A549 (cell line): Measurements from ENCODE around the gene SERPINB4. TPM values are rescaled to one million over a fixed set of nuclear protein-coding genes. Genes with fewer than 3 reads are reported as not detected.

Source experiments
- ATAC-seq, 2 experiments: fragments of 200-7000 bp in 1 of 2; fragments of >200 bp in 1 of 2; cut with Nextera tagmentation in 1 of 2; cut with Tn5 transposase in 1 of 2; 3 replicates each; pipeline versions ENCODE4 v1.8.0 to v1.9.1; 2018 to 2020; ENCODE audit warnings: mild to moderate bottlenecking in 1 of 2, moderate library complexity in 1 of 2
- CTCF ChIA-PET: fragments of 300-600 bp; sonication (Branson Sonifier 250); formaldehyde crosslinking; extraction: SDS; loops from one replicate; lab custom pipeline; 2021; ENCODE audit warnings: antibody characterized with exemption, inconsistent platforms; lab: Yijun Ruan, JAX
- POLR2A ChIA-PET: fragments of 350-600 bp; formaldehyde crosslinking; extraction: SDS; loops from one replicate; lab custom pipeline; 2021; ENCODE audit warnings: antibody characterized with exemption, inconsistent platforms; lab: Yijun Ruan, JAX
- DNase-seq, 2 experiments: peaks; one replicate each; pipeline versions ENCODE4 v3.0.0 to v3.0.0-alpha.2; 2011 to 2016; ENCODE audit warnings: low read depth in 1 of 2, low spot score in 1 of 2
- FAIRE-seq: peaks from 2 replicates; lab custom pipeline; 2011; peaks lifted over from hg19 to GRCh38; lab: Jason Lieb, UNC
- H3K27ac ChIP-seq, 2 experiments: fragments of >200 bp; sonication (Bioruptor Twin); formaldehyde crosslinking; 3 replicates each; pipeline ENCODE4 v1.5.1; 2016 to 2017
- H3K4me1 ChIP-seq: fragments of >200 bp; sonication (Bioruptor Twin); formaldehyde crosslinking; 3 replicates; pipeline ENCODE4 v1.6.1; 2016
- H3K4me2 ChIP-seq: fragments of >200 bp; sonication (Bioruptor Twin); formaldehyde crosslinking; 3 replicates; pipeline ENCODE4 v1.6.1; 2016
- H3K4me3 ChIP-seq: fragments of >200 bp; sonication (Bioruptor Twin); formaldehyde crosslinking; 3 replicates; pipeline ENCODE4 v1.5.1; 2016
- H3K9me3 ChIP-seq: fragments of >200 bp; sonication (Bioruptor Twin); formaldehyde crosslinking; 3 replicates; pipeline ENCODE4 v1.6.1; 2016
- BHLHE40 ChIP-seq: IDR thresholded peaks from 2 replicates; pipeline ENCODE4 v1.6.1; 2012; ENCODE audit warnings: low read depth, low read length, inconsistent platforms
- CBX2 ChIP-seq: fragments of 200-600 bp; sonication (generic); IDR thresholded peaks from 2 replicates; pipeline ENCODE4 v1.6.1; 2016; ENCODE audit warnings: low read depth, mild to moderate bottlenecking, borderline replicate concordance
- CEBPB ChIP-seq, 2 experiments: fragments of >200 bp in 1 of 2; sonication (Bioruptor Twin) in 1 of 2; formaldehyde crosslinking in 1 of 2; IDR thresholded peaks; 2 replicates each; pipeline ENCODE4 v1.6.1; 2012 to 2016
- CHD2 ChIP-seq: fragments of 150-350 bp; IDR thresholded peaks from 2 replicates; pipeline ENCODE4 v1.6.1; 2014; ENCODE audit warnings: low read length; ENCODE audit not compliant: partially characterized antibody
- E2F6 ChIP-seq: IDR thresholded peaks from 2 replicates; pipeline ENCODE4 v1.6.1; 2012; ENCODE audit warnings: low read depth, borderline replicate concordance
- EP300 ChIP-seq, 2 experiments: fragments of >200 bp; sonication (Bioruptor Twin); formaldehyde crosslinking; IDR thresholded peaks; 2 replicates in 1 of 2; 3 replicates in 1 of 2; pipeline ENCODE4 v1.6.1; 2016 to 2017
- FOSL2 ChIP-seq, 2 experiments: fragments of 450-650 bp in 1 of 2; fragments of >200 bp in 1 of 2; sonication (Bioruptor Twin) in 1 of 2; formaldehyde crosslinking; IDR thresholded peaks; 2 replicates each; pipeline versions ENCODE4 v1.5.0 to v1.6.1; 2016 to 2020; ENCODE audit warnings: mild to moderate bottlenecking in 1 of 2, moderate library complexity in 1 of 2
- FOXS1 ChIP-seq: fragments of 250-450 bp; sonication (Bioruptor Pico); IDR thresholded peaks from 2 replicates; pipeline ENCODE4 v1.5.0; 2020; ENCODE audit warnings: mild to moderate bottlenecking, moderate library complexity
- HOXB5 ChIP-seq: fragments of 250-450 bp; sonication (Bioruptor Pico); IDR thresholded peaks from 2 replicates; pipeline ENCODE4 v1.5.0; 2020; ENCODE audit warnings: mild to moderate bottlenecking, moderate library complexity
- JUN ChIP-seq, 2 experiments: fragments of >200 bp; sonication (Bioruptor Twin); formaldehyde crosslinking; IDR thresholded peaks; 2 replicates in 1 of 2; 3 replicates in 1 of 2; pipeline ENCODE4 v1.6.1; 2016 to 2017
- KDM1A ChIP-seq: fragments of 200-600 bp; sonication (generic); IDR thresholded peaks from 2 replicates; pipeline ENCODE4 v1.6.1; 2016; ENCODE audit warnings: low read depth, mild to moderate bottlenecking
- KDM5A ChIP-seq: fragments of 200-600 bp; sonication (generic); IDR thresholded peaks from 2 replicates; pipeline ENCODE4 v1.6.1; 2016; ENCODE audit warnings: antibody characterized with exemption, mild to moderate bottlenecking
- MAZ ChIP-seq: fragments of 150-350 bp; IDR thresholded peaks from 2 replicates; pipeline ENCODE4 v1.6.1; 2014; ENCODE audit warnings: antibody characterized with exemption, low read depth, low read length, borderline replicate concordance
- MYC ChIP-seq: IDR thresholded peaks from 2 replicates; pipeline ENCODE4 v1.6.1; 2012; ENCODE audit warnings: mild to moderate bottlenecking, inconsistent platforms, low read length, improper control_type of control experiment, borderline replicate concordance
- NFE2L2 ChIP-seq: fragments of 150-350 bp; conservative IDR thresholded peaks from 2 replicates; pipeline ENCODE4 v1.6.1; 2014; ENCODE audit warnings: low read length
- NPAS2 ChIP-seq: fragments of 250-450 bp; sonication (Bioruptor Pico); IDR thresholded peaks from 2 replicates; pipeline ENCODE4 v1.8.0; 2022; ENCODE audit warnings: mild to moderate bottlenecking, moderate library complexity, borderline replicate concordance
- NR3C1 ChIP-seq: fragments of >200 bp; sonication (Bioruptor Twin); formaldehyde crosslinking; IDR thresholded peaks from 3 replicates; pipeline ENCODE4 v1.6.1; 2017
- POLR2A ChIP-seq: IDR thresholded peaks from 2 replicates; pipeline ENCODE4 v1.6.1; 2012; ENCODE audit warnings: mild to moderate bottlenecking, low read length
- RCOR1 ChIP-seq: fragments of 150-350 bp; IDR thresholded peaks from 2 replicates; pipeline ENCODE4 v1.6.1; 2014; ENCODE audit warnings: antibody characterized with exemption, low read length, low read depth
- REST ChIP-seq: fragments of 200-600 bp; sonication (generic); IDR thresholded peaks from 2 replicates; pipeline ENCODE4 v1.6.1; 2016; ENCODE audit warnings: antibody characterized with exemption, mild to moderate bottlenecking, moderate library complexity
- RFX5 ChIP-seq: fragments of 450-650 bp; IDR thresholded peaks from 2 replicates; pipeline ENCODE4 v1.7.1; 2014; ENCODE audit warnings: antibody characterized with exemption, mild to moderate bottlenecking, moderate library complexity
- RNF2 ChIP-seq: fragments of 200-600 bp; sonication (generic); IDR thresholded peaks from 2 replicates; pipeline ENCODE4 v1.6.1; 2016; ENCODE audit warnings: low read depth, mild to moderate bottlenecking, antibody characterized with exemption, moderate library complexity, borderline replicate concordance
- TFCP2L1 ChIP-seq: fragments of 250-450 bp; sonication (Bioruptor Pico); IDR thresholded peaks from 2 replicates; pipeline ENCODE4 v1.5.0; 2021; ENCODE audit warnings: mild to moderate bottlenecking
- ZFP36 ChIP-seq: fragments of 450-650 bp; IDR thresholded peaks from 2 replicates; pipeline ENCODE4 v1.6.1; 2014; ENCODE audit warnings: borderline replicate concordance; ENCODE audit not compliant: partially characterized antibody
- WGBS: methylation state at CpG from one replicate; pipeline ENCODE4 v1.1.6; 2017; ENCODE audit errors: missing lambda C conversion rate; 5-methylcytosine and 5-hydroxymethylcytosine counted together
- polyA plus RNA-seq, 4 experiments: library from polyadenylated mRNA; depleted of rRNA in 3 of 4; stranded (reverse); fragments of >200 nt; fragmentation: RNase III in 1 of 4; extraction: RNeasy Plus Mini Kit Qiagen cat#74134 plus additional on column Dnase treatment in 1 of 4; gene quantifications; 2 replicates in 3 of 4; 3 replicates in 1 of 4; pipeline ENCODE4 v1.2.3, GENCODE V29; 2011 to 2017

SERPINB4 gene
- polyA plus RNA-seq, 2 of the 4 experiments (the other 2 are of a cell fraction): 0.15 to 0.16 TPM

GRCh38 chr18:63637703-63638102, 6.4 kb downstream of the SERPINB4 start:
- no peaks in the 10 kb centered on the region for H3K4me1 ChIP-seq
- ATAC-seq (no peak), DNase-seq (no peak), FAIRE-seq (no peak)
- no peak overlapping the region for H3K4me3 ChIP-seq
- H3K9me3 ChIP-seq: no peaks in the 10 kb centered on the region
- H3K27ac ChIP-seq: no peak overlapping the region
- H3K4me2 ChIP-seq: no peak overlapping the region
- WGBS: 38% methylated on average over 6 of the region's 6 CpGs
- POLR2A ChIA-PET: no interaction called here
- TF ChIP-seq RCOR1: no peak
- no peak for TF ChIP-seq RFX5
- no peak for TF ChIP-seq NFE2L2
- no peak for TF ChIP-seq ZFP36
- TF ChIP-seq KDM5A: no peak
- no peak for TF ChIP-seq JUN (IDR thresholded peaks at IDR 0.05)
- no peak for TF ChIP-seq BHLHE40
- no peak for TF ChIP-seq KDM1A
- no peak for TF ChIP-seq NPAS2 (CRISPR knock-in tag)
- no peak for TF ChIP-seq RNF2
- no peak for TF ChIP-seq POLR2A
- no peak for TF ChIP-seq CBX2
- TF ChIP-seq, all 56 proteins: peak for 0
- CTCF ChIA-PET: no interaction called here

GRCh38 chr18:63627819-63628218, 16.2 kb downstream of the SERPINB4 start:
- POLR2A ChIA-PET: no interaction called here
- CTCF ChIA-PET: no interaction called here
- no peaks in the 10 kb centered on the region for H3K4me1 ChIP-seq
- H3K4me2 ChIP-seq: no peak overlapping the region
- FAIRE-seq: no peak
- DNase-seq: no peak
- H3K4me3 ChIP-seq: no peak overlapping the region
- no peak for TF ChIP-seq POLR2A
- no peak for TF ChIP-seq JUN (IDR thresholded peaks at IDR 0.05)
- no peak for TF ChIP-seq RFX5
- TF ChIP-seq CHD2: no peak
- no peak for TF ChIP-seq REST
- no peak for TF ChIP-seq CBX2
- TF ChIP-seq NPAS2 (CRISPR knock-in tag): no peak
- no peak for TF ChIP-seq HOXB5 (CRISPR knock-in tag)
- no peak for TF ChIP-seq KDM1A
- TF ChIP-seq MYC: no peak
- no peak for TF ChIP-seq CEBPB (IDR thresholded peaks at IDR 0.05)
- TF ChIP-seq E2F6: no peak
- no peak for TF ChIP-seq MAZ
- no peak for TF ChIP-seq TFCP2L1
- no peak for TF ChIP-seq FOXS1
- no peak for TF ChIP-seq BHLHE40
- H3K27ac ChIP-seq: no peak overlapping the region
- no peak for ATAC-seq
- no peaks in the 10 kb centered on the region for H3K9me3 ChIP-seq

GRCh38 chr18:63626431-63626830, 17.6 kb downstream of the SERPINB4 start:
- ATAC-seq (no peak), FAIRE-seq (no peak), DNase-seq (no peak)
- H3K4me2 ChIP-seq: no peak overlapping the region
- no peaks in the 10 kb centered on the region for H3K9me3 ChIP-seq
- H3K4me1 ChIP-seq: no peaks in the 10 kb centered on the region
- ChIA-PET POLR2A (no interaction called here), CTCF (no interaction called here)
- H3K27ac ChIP-seq: no peak overlapping the region
- 18% methylated on average over 4 of the region's 4 CpGs for WGBS
- TF ChIP-seq RNF2: no peak
- TF ChIP-seq EP300 (IDR thresholded peaks at IDR 0.05): no peak
- TF ChIP-seq FOSL2 (IDR thresholded peaks at IDR 0.05): no peak
- no peak for TF ChIP-seq FOSL2 (CRISPR knock-in tag; IDR thresholded peaks at IDR 0.05)
- TF ChIP-seq NR3C1: no peak
- TF ChIP-seq TFCP2L1: no peak
- H3K4me3 ChIP-seq: no peak overlapping the region
